GM18502 (cell line): ENCODE data around the gene MRPS17.

ENCODE experiments used
- ATAC-seq: cut with Tn5 transposase; IDR thresholded peaks from one replicate; pipeline ENCODE4 v1.9.1; 2021; ENCODE audit warnings: mild to moderate bottlenecking; ENCODE audit not compliant: unreplicated experiment, poor library complexity

The MRPS17 gene

GRCh38 chr7:55970561-55970960 is 18.9 kb downstream of the MRPS17 start:
- no peak for ATAC-seq

GRCh38 chr7:55970978-55971377 is 19.3 kb downstream of the MRPS17 start:
- no peak for ATAC-seq

- ATAC-seq, result no peak
These were observed 22.1 kb downstream of the MRPS17 start for GRCh38 chr7:55973747-55974250.

- ATAC-seq, result no peak
These were observed 24.4 kb downstream of the MRPS17 start for GRCh38 chr7:55975988-55976633.

GRCh38 chr7:55977831-55978230 is 26.2 kb downstream of the MRPS17 start:
- ATAC-seq, result no peak

GRCh38 chr7:55980266-55980665 is 28.6 kb downstream of the MRPS17 start:
- no peak for ATAC-seq

- no peak for ATAC-seq
These were observed 31.9 kb downstream of the MRPS17 start for GRCh38 chr7:55983537-55983936.

- no peak for ATAC-seq
These were observed 40.7 kb downstream of the MRPS17 start for GRCh38 chr7:55992346-55992745.

- ATAC-seq, result no peak
These were observed 45.3 kb downstream of the MRPS17 start for GRCh38 chr7:55996856-55997500.

GRCh38 chr7:56003749-56004148 is 52.1 kb downstream of the MRPS17 start:
- ATAC-seq, result no peak
